DMS53 (cell line): Measurements from ENCODE around the gene KCNQ2.

Source experiments
- DNase-seq: peaks from one replicate; lab custom pipeline; 2025; lab: John Stamatoyannopoulos, UW

The KCNQ2 gene

GRCh38 chr20:63454731-63455567 is 17.5 kb downstream of the KCNQ2 start:
- DNase-seq = no peak

- DNase-seq = peak; percentile 59
These were observed 19.5 kb downstream of the KCNQ2 start for GRCh38 chr20:63452821-63453523.

- no peak for DNase-seq
These were observed 20.1 kb downstream of the KCNQ2 start for GRCh38 chr20:63452341-63452740.

GRCh38 chr20:63451821-63452220 is 20.6 kb downstream of the KCNQ2 start:
- DNase-seq = no peak

GRCh38 chr20:63449796-63450730 is 22.4 kb downstream of the KCNQ2 start:
- no peak for DNase-seq

GRCh38 chr20:63449025-63449424 is 23.4 kb downstream of the KCNQ2 start:
- DNase-seq = no peak

GRCh38 chr20:63448031-63448430 is 24.4 kb downstream of the KCNQ2 start:
- DNase-seq = no peak

- no peak for DNase-seq
These were observed 25.1 kb downstream of the KCNQ2 start for GRCh38 chr20:63447320-63447719.

- DNase-seq = no peak
These were observed 26.0 kb downstream of the KCNQ2 start for GRCh38 chr20:63446216-63447024.

- no peak for DNase-seq
These were observed 27.2 kb downstream of the KCNQ2 start for GRCh38 chr20:63445075-63445734.

GRCh38 chr20:63444548-63444947 is 27.9 kb downstream of the KCNQ2 start:
- DNase-seq = no peak

- no peak for DNase-seq
These were observed 28.7 kb downstream of the KCNQ2 start for GRCh38 chr20:63443606-63444395.

GRCh38 chr20:63442100-63442493 is 30.4 kb downstream of the KCNQ2 start:
- DNase-seq = peak; percentile 56

GRCh38 chr20:63441136-63442099 is 31.0 kb downstream of the KCNQ2 start:
- DNase-seq = no peak

- DNase-seq = no peak
These were observed 32.0 kb downstream of the KCNQ2 start for GRCh38 chr20:63440366-63440955.

GRCh38 chr20:63439866-63440265 is 32.6 kb downstream of the KCNQ2 start:
- DNase-seq = no peak

- no peak for DNase-seq
These were observed 34.3 kb downstream of the KCNQ2 start for GRCh38 chr20:63438121-63438520.

GRCh38 chr20:63435552-63435951 is 36.9 kb downstream of the KCNQ2 start:
- DNase-seq = no peak
